ENCODE measurements around the gene TAGLN2. TPM values are rescaled to one million over a fixed set of nuclear protein-coding genes. Genes with fewer than 3 reads are reported as not detected.

TAGLN2 gene
- total RNA-seq, 1 donor from 2014 or later = 3.9 TPM

DNA sequence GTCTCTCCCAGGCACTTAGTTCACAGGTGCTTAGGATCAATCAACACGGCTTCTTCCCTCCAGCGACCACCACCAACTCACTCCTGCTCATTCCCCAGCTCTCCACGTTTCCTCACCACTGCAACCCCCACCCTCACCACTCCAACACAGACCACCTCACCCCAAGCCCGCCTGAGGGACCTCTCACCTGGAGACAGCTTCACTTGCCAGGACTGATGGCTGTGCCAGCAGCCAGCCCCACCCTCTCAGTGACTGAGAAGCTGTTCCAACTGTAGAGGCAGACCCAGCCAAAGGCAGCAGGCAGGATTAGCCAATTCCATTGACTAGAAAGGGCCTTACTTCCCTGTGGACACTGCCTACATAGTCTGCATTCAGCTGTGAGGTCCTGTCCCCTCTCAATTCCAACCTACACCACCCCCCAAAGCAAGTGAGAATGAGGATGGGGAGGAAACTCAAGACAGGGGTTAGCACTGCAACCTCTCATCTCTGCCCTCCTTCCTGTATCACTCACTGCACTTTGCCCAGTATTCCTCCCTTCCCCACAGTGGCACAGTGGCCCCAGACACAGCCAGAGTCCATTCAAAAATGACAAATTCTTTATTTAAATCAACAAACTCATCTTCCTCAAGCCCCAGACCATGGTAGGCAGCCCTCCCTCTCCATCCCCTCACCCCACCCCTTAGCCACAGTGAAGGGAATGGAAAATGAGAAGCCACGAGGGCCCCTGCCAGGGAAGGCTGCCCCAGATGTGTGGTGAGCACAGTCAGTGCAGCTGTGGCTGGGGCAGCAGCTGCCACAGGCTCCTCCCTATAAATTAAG lies 7.6 kb downstream of the TAGLN2 start:
- no peaks in the 10 kb centered on the region for H3K79me2 ChIP-seq (ENCODE audit: low read depth)
- H3K4me1 ChIP-seq = peaks cover 28% of the 10 kb centered on the region
- Mint-ChIP-seq H3K9me3 (no peaks in the 10 kb centered on the region), H3K36me3 (peaks cover 2% of the 10 kb centered on the region), H3K27me3 (ENCODE audit: insufficient read depth, low read depth) (peaks cover 14% of the 10 kb centered on the region), H3K27ac (peak overlapping the region; percentile 58), H3K4me1 (peaks cover 21% of the 10 kb centered on the region), H3K4me3 (no peak overlapping the region)
- H3K4me3 ChIP-seq = no peak overlapping the region
- H3K4me2 ChIP-seq = no peak overlapping the region
- H3K9ac ChIP-seq = no peak overlapping the region
- TF ChIP-seq, protein P1, sequence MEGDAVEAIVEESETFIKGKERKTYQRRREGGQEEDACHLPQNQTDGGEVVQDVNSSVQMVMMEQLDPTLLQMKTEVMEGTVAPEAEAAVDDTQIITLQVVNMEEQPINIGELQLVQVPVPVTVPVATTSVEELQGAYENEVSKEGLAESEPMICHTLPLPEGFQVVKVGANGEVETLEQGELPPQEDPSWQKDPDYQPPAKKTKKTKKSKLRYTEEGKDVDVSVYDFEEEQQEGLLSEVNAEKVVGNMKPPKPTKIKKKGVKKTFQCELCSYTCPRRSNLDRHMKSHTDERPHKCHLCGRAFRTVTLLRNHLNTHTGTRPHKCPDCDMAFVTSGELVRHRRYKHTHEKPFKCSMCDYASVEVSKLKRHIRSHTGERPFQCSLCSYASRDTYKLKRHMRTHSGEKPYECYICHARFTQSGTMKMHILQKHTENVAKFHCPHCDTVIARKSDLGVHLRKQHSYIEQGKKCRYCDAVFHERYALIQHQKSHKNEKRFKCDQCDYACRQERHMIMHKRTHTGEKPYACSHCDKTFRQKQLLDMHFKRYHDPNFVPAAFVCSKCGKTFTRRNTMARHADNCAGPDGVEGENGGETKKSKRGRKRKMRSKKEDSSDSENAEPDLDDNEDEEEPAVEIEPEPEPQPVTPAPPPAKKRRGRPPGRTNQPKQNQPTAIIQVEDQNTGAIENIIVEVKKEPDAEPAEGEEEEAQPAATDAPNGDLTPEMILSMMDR (IDR thresholded peaks at IDR 0.05) = no peak
- TF ChIP-seq EZH2phosphoT487 (IDR thresholded peaks at IDR 0.05) (no peak), EZH2 (IDR thresholded peaks at IDR 0.05) (no peak)
- H3K9me3 ChIP-seq (ENCODE audit: low read depth) = no peaks in the 10 kb centered on the region
- peaks cover 21% of the 10 kb centered on the region for H3F3A ChIP-seq (ENCODE audit: low read depth)
- no peak overlapping the region for H2AFZ ChIP-seq (replicated peaks)
- no peak overlapping the region for H3K27ac ChIP-seq
- H4K20me1 ChIP-seq (ENCODE audit: low read depth) = no peaks in the 10 kb centered on the region
- peak; percentile 39 for DNase-seq (ENCODE audit: low spot score)
- H3K27me3 ChIP-seq = no peaks in the 10 kb centered on the region
- no peaks in the 10 kb centered on the region for H3K36me3 ChIP-seq

DNA sequence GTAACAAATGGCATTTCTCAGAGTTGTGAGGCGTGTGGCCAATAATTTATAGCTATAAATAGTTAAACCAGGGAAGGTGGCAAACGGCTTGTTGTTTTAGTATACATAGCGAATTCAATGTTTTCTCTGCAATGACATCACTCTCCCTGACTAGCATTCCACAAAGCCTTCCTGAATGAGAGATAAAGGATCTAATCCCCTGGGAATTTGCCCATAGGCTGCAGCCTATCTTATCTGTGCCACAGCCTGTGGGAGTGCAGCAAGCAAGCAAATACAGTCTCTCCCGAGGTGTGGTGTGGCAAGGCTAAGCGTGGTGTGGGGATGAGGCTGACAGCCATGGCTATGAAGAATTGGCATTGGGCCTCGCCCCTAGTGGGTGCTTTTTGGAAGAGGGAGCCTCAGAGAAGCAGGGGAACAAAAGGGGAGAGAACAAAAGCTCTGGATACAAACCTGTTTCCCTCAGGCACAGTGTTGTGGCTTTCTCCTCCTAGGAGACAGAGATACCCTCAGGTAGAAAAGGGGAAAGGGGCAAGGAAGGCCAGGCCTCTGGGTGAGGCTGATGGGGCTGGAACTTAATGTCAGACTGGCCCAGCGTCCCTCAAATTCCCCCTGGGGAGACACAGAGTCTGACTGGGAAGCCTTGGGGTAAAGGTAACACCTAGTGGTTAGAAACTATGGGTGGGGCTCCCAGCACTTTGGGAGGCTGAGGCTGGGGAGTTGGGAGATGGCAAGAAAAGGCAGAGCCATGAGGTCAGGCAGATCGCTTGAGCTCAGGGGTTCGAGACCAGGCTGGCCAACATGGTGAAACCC lies 8.9 kb downstream of the TAGLN2 start:
- no peak overlapping the region for H2AFZ ChIP-seq (replicated peaks)
- peak overlapping the region; percentile 88 for H3K27ac Mint-ChIP-seq
- H3K79me2 ChIP-seq (ENCODE audit: low read depth) = no peaks in the 10 kb centered on the region
- TF ChIP-seq, protein P1 (IDR thresholded peaks at IDR 0.05) = no peak
- TF ChIP-seq EZH2 (IDR thresholded peaks at IDR 0.05) (no peak), EZH2phosphoT487 (IDR thresholded peaks at IDR 0.05) (no peak)
- H3K9me3 ChIP-seq (ENCODE audit: low read depth) = no peaks in the 10 kb centered on the region
- H3K4me3 Mint-ChIP-seq = no peak overlapping the region
- no peak overlapping the region for H3K4me3 ChIP-seq
- H3F3A ChIP-seq (ENCODE audit: low read depth) = peaks cover 21% of the 10 kb centered on the region
- H3K9ac ChIP-seq = no peak overlapping the region
- no peaks in the 10 kb centered on the region for H3K36me3 ChIP-seq
- no peaks in the 10 kb centered on the region for H4K20me1 ChIP-seq (ENCODE audit: low read depth)
- peak overlapping the region; percentile 88 for H3K27ac ChIP-seq
- H3K27me3 Mint-ChIP-seq (ENCODE audit: insufficient read depth, low read depth) = peaks cover 14% of the 10 kb centered on the region
- H3K36me3 Mint-ChIP-seq = peaks cover 5% of the 10 kb centered on the region
- no peaks in the 10 kb centered on the region for H3K9me3 Mint-ChIP-seq
- DNase-seq (ENCODE audit: low spot score) = peak; percentile 84
- peaks cover 28% of the 10 kb centered on the region for H3K4me1 ChIP-seq
- H3K4me2 ChIP-seq = peak overlapping the region; percentile 69
- H3K4me1 Mint-ChIP-seq = peaks cover 23% of the 10 kb centered on the region
- no peaks in the 10 kb centered on the region for H3K27me3 ChIP-seq

DNA sequence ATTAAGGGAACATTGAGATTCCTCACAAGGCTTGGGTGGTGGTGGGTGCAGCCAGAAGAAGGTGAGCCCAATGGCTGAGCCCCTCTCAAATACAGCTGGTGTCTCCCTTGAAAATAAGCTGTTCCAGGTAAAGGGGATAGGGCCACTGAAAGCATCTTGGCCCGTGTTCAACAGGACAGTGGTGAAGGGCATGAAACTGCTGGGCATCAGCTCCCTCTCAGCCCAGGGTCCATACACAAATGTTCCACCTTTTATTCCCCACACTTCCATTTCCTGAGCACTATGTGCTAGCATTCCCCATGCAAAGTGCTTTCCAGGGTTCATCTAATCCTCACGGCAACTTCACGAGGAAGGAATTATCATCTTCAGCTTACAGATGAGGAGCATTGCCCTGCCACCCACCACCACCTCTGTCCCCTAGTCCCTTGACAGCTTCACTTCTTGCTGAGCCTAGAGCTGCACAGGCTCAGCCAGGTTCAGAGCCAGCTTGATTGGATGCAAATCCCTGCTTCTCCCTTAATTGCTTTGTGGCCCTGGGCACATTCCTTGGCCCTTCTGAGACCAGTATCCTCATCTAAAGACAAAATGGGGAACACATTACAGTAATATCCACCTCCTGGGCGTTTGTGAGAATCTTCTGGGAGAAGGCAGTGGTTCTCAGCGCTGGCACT lies 9.6 kb downstream of the TAGLN2 start:
- Histone ChIP-seq H3K27ac (peak overlapping the region; percentile 88), H3K4me3 (no peak overlapping the region), H3K27me3 (no peaks in the 10 kb centered on the region), H3K79me2 (ENCODE audit: low read depth) (no peaks in the 10 kb centered on the region), H3F3A (ENCODE audit: low read depth) (peaks cover 21% of the 10 kb centered on the region), H3K9me3 (ENCODE audit: low read depth) (no peaks in the 10 kb centered on the region), H3K9ac (no peak overlapping the region), H3K4me1 (peaks cover 28% of the 10 kb centered on the region), H3K36me3 (no peaks in the 10 kb centered on the region), H4K20me1 (ENCODE audit: low read depth) (no peaks in the 10 kb centered on the region), H2AFZ (replicated peaks) (no peak overlapping the region), H3K4me2 (peak overlapping the region; percentile 69)
- Mint-ChIP-seq H3K27ac (no peak overlapping the region), H3K4me1 (peaks cover 30% of the 10 kb centered on the region), H3K36me3 (peaks cover 5% of the 10 kb centered on the region), H3K4me3 (no peak overlapping the region), H3K9me3 (no peaks in the 10 kb centered on the region), H3K27me3 (ENCODE audit: insufficient read depth, low read depth) (peaks cover 15% of the 10 kb centered on the region)
- no peak for DNase-seq (ENCODE audit: low spot score)
- TF ChIP-seq EZH2phosphoT487 (IDR thresholded peaks at IDR 0.05) = no peak
- TF ChIP-seq EZH2 (IDR thresholded peaks at IDR 0.05) = no peak
- TF ChIP-seq, protein P1 (IDR thresholded peaks at IDR 0.05) = no peak
